HG03442 (cell line): ENCODE data around the gene SNHG17.
"Not testable (repeated sequence)": the region's sequence is repeated elsewhere in the genome, so short reads cannot be mapped to it uniquely, and the experiment has no call there.

Source experiments
- ATAC-seq: cut with Tn5 transposase; IDR thresholded peaks from one replicate; pipeline ENCODE4 v1.9.1; 2021; ENCODE audit warnings: mild to moderate bottlenecking, moderate library complexity; ENCODE audit not compliant: unreplicated experiment

SNHG17 gene

GRCh38 chr20:38434770-38435554 lies at the start of gene SNHG17:
Gene SNHG17, minus strand, starts transcription at chr20:38435328.
- peak; percentile 67 for ATAC-seq

GRCh38 chr20:38479596-38479995 lies 44.5 kb upstream of the SNHG17 start:
- no peak for ATAC-seq

DNA sequence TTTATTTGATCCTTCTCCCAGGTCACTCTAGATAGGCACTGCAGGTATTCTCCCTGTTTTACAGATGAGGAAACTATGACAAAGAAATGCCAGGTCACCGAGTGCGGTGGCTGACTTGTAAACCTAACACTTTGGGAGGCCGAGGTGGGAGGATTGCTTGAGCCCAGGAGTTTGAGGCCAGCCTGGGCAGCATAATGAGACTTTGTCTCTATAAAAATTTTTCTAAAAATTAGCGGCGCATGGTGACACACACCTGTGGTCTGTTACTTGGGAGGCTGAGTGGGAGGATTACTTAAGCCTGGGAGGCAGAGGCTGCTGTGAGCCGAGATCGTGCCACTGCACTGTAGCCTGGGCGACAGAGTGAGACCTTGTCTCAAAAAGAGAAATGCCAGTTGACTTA lies 42.6 kb upstream of the SNHG17 start:
- no peak for ATAC-seq

DNA sequence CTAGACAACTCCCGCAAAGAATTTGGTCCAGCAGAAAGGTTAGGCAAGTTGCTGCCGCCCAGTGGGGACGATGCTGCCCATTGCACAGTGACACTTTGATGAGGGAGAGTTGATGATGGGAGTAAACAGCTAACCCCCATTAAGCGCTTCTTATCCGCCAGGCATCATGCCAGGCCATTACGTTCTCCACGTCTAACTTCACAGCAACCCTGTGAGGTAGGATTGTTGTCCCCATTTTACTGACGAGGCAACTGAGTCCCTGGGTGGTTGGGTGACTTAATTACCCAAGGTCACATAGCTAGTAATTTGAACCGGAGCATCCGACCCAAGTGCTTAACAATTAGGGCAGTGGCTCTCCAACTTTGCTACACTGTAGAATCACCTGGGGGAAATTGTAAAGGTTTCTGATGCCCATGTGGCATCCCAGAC lies 38.3 kb upstream of the SNHG17 start:
- ATAC-seq, result peak; percentile 4

GRCh38 chr20:38472513-38473366 lies 37.6 kb upstream of the SNHG17 start, which contains the start of gene RALGAPB:
Gene RALGAPB, plus strand, starts transcription at chr20:38472843. Its CDS starts 15,590 bp downstream, at chr20:38488433.
- peak; percentile 87 for ATAC-seq

DNA sequence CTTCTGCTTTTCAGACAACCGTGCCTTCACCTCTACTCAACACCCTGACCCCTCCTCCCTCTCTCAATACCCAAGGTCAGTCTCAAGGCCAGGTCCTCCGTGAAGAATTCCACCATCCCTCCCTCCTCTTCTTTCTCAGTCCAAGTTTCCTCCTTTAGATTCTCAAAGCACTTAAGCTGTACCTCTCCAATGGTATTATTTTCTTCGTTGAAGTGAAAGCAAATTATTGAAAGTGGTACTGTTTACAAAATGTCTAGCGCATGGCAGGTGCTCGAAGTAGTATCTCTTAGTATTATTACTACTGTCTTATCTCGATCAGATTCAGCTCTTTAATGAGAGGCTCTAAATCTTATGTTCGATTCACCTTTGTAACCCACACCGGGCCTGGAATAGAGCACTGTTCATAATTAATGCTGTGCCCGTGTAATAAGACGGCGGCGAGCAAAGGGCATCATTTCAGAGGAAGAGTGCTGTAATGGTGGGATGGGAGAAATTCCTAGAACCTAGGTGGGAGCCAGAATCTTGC lies 36.9 kb upstream of the SNHG17 start:
- no peak for ATAC-seq

- no peak for ATAC-seq
Observed at GRCh38 chr20:38471245-38471644, 36.1 kb upstream of the SNHG17 start.

DNA sequence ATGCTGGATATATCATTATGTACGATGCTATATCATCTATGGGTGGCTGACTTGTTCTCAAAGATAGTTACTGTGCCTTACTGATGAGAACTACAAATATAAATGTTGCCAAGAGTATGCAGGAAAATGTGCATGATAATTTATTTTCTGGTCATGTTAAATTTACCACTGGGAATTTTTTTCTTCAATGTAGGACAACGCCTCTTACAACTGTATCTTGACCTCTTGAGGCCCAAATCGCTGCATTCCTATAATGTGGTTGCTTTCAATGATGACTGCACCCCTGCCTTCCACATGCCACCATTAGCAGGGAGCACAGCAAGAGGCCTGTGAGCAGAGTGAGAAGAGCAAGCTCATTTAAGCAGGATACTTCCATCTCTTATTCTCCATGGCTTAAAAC lies 31.9 kb upstream of the SNHG17 start:
- ATAC-seq, result no peak

DNA sequence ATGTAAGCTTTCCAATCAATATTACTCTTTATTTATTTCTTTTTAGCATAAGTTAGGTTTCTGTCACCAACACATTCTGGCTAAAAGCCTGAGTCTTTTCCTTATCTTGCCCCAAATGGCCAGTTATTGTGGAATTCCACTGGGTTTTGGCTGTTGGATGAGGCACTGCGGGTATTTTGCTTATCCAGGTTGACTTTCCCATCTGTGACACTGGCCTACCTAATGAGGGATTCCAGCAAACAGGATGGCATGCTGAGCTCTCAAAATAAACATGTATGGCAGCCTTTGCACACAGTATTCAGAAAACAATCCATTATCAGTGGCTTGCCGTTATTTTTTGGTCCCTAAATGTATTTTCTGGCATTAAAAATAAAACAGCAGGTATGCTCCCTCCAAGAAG lies 31.0 kb upstream of the SNHG17 start:
- ATAC-seq, result no peak

- ATAC-seq, result not testable (repeated sequence)
Observed at GRCh38 chr20:38461569-38461968, 26.4 kb upstream of the SNHG17 start.

- not testable (repeated sequence) for ATAC-seq
Observed at GRCh38 chr20:38461167-38461566, 26.0 kb upstream of the SNHG17 start.

DNA sequence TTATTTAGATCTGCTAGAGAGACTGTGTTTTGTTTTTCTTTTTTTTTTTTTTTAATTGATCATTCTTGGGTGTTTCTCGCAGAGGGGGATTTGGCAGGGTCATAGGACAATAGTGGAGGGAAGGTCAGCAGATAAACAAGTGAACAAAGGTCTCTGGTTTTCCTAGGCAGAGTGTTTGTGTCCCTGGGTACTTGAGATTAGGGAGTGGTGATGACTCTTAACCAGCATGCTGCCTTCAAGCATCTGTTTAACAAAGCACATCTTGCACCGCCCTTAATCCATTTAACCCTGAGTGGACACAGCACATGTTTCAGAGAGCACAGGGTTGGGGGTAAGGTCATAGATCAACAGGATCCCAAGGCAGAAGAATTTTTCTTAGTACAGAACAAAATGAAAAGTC lies 25.5 kb upstream of the SNHG17 start:
- not testable (repeated sequence) for ATAC-seq

- no peak for ATAC-seq
Observed at GRCh38 chr20:38460040-38460623, 25.0 kb upstream of the SNHG17 start.

DNA sequence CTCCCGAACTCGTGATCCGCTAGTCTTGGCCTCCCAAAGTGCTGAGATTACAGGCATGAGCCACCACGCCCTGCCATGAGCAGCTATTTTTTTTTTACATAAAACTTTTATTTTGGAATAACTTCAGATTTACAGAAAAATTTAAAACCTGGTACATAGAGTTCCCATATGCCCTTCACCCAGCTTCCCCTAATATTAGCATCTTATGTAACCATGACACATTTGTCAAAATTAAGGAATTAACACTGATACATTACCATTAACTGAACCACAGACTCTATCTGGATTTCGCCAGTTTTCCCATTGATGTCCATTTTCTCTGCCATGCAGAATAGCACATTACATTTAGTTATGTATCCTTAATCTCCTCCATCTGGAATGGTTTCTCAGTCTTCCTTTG lies 23.2 kb upstream of the SNHG17 start:
- ATAC-seq, result no peak

DNA sequence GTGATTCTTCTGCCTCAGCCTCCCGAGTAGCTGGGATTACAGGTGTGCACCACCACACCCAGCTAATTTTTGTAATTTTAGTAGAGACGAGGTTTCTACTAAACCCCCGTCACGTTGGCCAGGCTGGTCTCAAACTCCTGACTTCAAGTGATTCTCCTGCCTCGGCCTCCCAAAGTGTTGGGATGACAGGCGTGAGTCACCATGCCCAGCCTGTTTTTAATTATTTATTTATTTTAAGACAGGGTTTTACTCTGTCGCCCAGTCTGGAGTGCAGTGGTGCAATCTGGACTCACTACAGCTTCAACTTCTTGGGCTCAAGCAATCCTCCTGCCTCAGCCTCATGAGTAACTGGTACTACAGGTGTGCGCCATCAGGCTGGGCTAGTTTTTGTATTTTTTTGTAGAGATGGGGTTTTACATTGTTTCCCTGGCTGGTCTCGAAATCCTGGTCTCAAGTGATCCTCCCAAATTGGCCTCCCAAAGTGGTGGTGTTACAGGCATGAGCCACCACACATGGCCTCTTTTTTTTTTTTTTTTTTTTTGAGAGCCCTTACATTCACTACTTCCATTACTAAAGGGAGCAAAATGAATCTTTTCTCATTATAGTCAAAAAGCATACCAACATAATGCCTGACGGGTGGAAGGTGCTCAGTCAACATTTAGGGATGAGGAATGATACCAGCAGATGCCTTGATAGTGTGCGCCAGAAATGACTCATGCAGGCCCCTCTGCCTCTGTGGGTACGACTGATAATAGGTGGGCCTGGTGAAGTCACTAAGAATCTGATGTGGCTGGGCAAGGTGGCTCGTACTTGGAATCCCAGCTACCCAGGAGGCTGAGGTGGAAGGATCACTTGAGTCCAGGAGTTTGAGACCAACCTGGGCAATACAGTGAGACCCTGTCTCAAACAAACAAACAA lies 19.7 kb upstream of the SNHG17 start:
- ATAC-seq, result no peak

DNA sequence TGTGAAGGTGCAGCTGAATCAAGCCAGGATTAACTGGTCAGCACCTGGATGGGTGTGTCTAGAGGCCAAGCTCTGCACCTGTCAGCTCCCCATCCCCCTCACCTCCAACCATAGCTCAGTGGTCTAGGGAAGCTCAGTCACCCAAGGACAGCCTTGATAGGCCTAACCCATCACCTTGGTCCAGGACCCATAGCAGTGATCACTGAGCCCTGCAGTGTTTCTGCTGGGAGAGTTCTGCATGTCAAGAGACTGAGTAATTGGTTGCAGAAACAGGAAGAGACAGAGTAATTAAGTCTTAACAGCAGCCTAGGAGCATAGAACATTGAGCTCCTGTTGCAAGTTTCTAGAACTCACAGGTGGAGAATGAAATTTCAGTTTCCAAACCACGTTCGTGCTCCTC lies 18.8 kb upstream of the SNHG17 start:
- no peak for ATAC-seq

GRCh38 chr20:38452880-38453624 lies 17.9 kb upstream of the SNHG17 start:
- ATAC-seq, result no peak

DNA sequence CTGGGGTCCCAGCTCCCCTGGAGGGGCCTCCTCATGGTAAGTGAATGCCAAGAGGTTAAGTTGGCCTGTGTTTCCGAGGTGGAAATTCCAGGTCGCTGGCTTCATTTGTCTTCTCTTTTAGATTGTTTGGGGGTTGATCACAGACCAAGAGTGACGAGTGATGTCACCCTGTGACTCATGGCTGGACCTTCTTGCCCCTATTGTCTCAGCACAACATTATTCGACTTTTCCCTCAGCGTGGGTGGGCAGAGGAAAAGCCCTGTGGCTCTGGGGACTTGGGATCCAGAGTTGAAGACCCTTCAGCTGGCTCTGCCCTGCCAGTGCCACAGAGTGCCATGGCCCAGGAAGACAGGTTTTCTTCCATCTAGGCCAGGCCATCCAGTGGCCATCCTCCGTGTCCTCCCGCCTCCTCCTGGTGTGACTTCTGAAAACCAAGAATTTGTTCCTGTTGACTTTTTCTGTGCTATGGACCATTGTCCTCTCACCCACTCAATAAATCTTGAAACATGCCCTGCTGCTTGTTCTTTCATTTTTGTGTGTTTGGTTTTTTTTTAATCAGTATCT lies 15.4 kb upstream of the SNHG17 start:
- no peak for ATAC-seq

DNA sequence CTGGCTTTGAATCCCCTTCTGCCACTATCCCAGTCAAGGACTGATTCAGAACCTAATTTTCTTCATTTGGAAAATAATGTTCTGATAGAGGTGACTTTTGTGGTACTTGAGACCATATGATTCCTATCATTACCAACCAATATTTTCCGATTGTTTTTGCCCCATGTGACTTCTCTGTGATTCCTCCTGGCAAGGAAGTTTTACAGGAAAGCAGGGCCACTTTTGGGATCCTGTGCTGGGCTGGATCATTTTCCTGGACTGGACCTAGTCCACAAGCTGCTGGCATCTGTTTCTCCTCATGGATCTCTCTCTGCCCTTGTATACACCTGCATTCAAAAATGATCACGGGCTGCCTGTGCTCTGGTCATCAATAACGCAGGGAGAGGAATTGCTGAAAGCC lies 13.9 kb upstream of the SNHG17 start:
- no peak for ATAC-seq
